Measurements from ENCODE around the gene ST6GALNAC3. TPM values are rescaled to one million over a fixed set of nuclear protein-coding genes. Genes with fewer than 3 reads are reported as not detected.

ST6GALNAC3 gene
- total RNA-seq, 2 donors from 2014 or later: 2.5 to 5.7 TPM

DNA sequence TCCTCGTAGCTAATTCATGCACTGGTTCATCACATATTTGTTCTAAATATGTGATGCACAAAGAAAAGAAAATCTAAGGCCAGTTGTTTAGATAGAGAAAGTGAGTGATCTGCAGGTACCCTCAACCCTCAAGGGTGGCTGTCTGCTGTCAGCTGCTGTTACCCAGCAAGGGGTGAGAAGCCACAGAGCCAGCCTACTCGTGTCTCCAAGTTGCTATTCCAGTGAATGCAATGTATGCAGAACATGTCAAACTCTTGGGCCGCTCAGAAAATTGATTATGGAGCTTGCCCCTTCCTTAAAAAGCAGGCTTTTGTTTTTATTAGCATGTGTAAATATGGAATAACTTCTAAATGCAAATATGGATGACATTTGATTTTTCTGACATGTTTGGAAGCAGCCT, 456.4 kb downstream of the ST6GALNAC3 start:
- H3K27me3 ChIP-seq: no peaks in the 10 kb centered on the region
- no peaks in the 10 kb centered on the region for H3K9me3 ChIP-seq
- DNase-seq: no peak
- no peaks in the 10 kb centered on the region for H3K36me3 ChIP-seq
- no peaks in the 10 kb centered on the region for H3K4me1 ChIP-seq
- TF ChIP-seq, protein P1, sequence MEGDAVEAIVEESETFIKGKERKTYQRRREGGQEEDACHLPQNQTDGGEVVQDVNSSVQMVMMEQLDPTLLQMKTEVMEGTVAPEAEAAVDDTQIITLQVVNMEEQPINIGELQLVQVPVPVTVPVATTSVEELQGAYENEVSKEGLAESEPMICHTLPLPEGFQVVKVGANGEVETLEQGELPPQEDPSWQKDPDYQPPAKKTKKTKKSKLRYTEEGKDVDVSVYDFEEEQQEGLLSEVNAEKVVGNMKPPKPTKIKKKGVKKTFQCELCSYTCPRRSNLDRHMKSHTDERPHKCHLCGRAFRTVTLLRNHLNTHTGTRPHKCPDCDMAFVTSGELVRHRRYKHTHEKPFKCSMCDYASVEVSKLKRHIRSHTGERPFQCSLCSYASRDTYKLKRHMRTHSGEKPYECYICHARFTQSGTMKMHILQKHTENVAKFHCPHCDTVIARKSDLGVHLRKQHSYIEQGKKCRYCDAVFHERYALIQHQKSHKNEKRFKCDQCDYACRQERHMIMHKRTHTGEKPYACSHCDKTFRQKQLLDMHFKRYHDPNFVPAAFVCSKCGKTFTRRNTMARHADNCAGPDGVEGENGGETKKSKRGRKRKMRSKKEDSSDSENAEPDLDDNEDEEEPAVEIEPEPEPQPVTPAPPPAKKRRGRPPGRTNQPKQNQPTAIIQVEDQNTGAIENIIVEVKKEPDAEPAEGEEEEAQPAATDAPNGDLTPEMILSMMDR (IDR thresholded peaks at IDR 0.05): no peak
- no peak overlapping the region for H3K9ac ChIP-seq (ENCODE audit: low read depth in 2 of 2, low read length in 2 of 2)
- no peak overlapping the region for H3K27ac ChIP-seq
- intact Hi-C loops (cut with DNase I): no loop called here
- no peak overlapping the region for H3K4me3 ChIP-seq

DNA sequence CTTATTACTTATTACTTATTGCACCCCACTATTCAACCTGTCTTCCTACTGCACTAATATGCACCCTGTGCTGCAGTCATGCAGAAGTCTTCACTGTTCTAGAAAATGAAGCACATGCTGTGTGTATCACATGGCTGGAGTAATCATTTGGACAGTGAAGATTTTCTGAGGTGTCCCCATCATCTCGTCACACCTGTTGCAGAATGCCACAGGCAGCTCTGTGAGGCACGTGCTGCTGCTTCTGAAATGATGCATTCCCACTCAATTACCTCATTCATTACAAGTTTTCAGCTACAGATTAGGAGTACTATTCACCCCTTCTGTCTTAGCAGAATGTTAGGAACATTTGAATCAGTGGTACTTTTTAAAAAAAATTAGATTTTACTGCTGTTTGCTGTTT, 467.1 kb downstream of the ST6GALNAC3 start:
- intact Hi-C loops (cut with DNase I): loop anchor here (10.0 kb wide), 1 partner anchor 63 kb away; no protein-coding TSS in a partner anchor
- Histone ChIP-seq H3K4me3 (no peak overlapping the region), H3K9ac (ENCODE audit: low read depth in 2 of 2, low read length in 2 of 2) (no peak overlapping the region), H3K36me3 (no peaks in the 10 kb centered on the region), H3K27ac (no peak overlapping the region), H3K4me1 (no peaks in the 10 kb centered on the region), H3K9me3 (no peaks in the 10 kb centered on the region), H3K27me3 (no peaks in the 10 kb centered on the region)
- TF ChIP-seq, protein P1 (IDR thresholded peaks at IDR 0.05): no peak
- no peak for DNase-seq

DNA sequence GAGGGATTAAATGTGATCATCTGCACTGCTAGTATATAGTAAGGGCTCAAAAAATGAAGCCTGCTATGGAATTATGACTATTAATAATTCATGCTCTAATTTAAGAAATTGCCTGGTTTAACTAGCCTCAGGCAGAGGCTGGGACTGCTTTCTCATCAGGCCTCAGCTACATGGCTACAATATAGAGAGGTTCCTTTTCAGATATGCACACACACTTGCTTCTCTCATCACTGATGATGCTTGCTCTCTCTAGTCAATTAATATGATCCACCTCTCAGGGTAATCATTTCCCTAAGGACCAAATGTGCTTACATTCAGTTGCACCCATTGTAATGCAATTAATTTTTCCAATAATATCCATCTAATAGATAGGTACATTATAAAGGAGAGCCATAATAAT, 467.8 kb downstream of the ST6GALNAC3 start:
- no peak overlapping the region for H3K4me3 ChIP-seq
- no peak overlapping the region for H3K9ac ChIP-seq (ENCODE audit: low read depth in 2 of 2, low read length in 2 of 2)
- H3K27ac ChIP-seq: no peak overlapping the region
- intact Hi-C loops (cut with DNase I): loop anchor here (10.0 kb wide), 1 partner anchor 62 kb away; no protein-coding TSS in a partner anchor
- H3K4me1 ChIP-seq: no peaks in the 10 kb centered on the region
- DNase-seq: no peak
- H3K27me3 ChIP-seq: no peaks in the 10 kb centered on the region
- H3K9me3 ChIP-seq: no peaks in the 10 kb centered on the region
- no peaks in the 10 kb centered on the region for H3K36me3 ChIP-seq
- TF ChIP-seq, protein P1 (IDR thresholded peaks at IDR 0.05): no peak

DNA sequence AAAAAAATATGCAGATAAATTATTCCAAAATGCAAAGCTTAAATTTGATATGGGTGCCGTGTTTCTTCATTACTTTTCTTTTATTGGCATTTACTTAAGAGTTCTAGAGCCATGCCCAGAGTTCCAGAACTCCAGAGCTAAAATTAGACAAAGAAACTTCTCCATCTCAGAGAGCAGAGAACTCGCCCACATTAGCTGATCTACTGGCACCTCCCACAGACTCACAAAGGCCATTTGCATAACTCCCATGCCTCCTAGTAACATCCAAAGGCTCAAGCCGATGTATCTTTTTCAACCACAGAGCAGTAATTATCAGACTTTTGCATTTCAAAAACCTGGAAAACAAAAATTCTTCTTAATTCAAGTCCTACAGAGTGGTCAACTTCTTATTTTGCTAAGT, 468.9 kb downstream of the ST6GALNAC3 start:
- H3K9ac ChIP-seq (ENCODE audit: low read depth in 2 of 2, low read length in 2 of 2): no peak overlapping the region
- intact Hi-C loops (cut with DNase I): loop anchor here (10.0 kb wide), 1 partner anchor 61 kb away; no protein-coding TSS in a partner anchor
- H3K36me3 ChIP-seq: no peaks in the 10 kb centered on the region
- H3K27me3 ChIP-seq: no peaks in the 10 kb centered on the region
- TF ChIP-seq, protein P1 (IDR thresholded peaks at IDR 0.05): no peak
- no peaks in the 10 kb centered on the region for H3K9me3 ChIP-seq
- no peak overlapping the region for H3K27ac ChIP-seq
- DNase-seq: no peak
- H3K4me3 ChIP-seq: no peak overlapping the region
- H3K4me1 ChIP-seq: no peaks in the 10 kb centered on the region

DNA sequence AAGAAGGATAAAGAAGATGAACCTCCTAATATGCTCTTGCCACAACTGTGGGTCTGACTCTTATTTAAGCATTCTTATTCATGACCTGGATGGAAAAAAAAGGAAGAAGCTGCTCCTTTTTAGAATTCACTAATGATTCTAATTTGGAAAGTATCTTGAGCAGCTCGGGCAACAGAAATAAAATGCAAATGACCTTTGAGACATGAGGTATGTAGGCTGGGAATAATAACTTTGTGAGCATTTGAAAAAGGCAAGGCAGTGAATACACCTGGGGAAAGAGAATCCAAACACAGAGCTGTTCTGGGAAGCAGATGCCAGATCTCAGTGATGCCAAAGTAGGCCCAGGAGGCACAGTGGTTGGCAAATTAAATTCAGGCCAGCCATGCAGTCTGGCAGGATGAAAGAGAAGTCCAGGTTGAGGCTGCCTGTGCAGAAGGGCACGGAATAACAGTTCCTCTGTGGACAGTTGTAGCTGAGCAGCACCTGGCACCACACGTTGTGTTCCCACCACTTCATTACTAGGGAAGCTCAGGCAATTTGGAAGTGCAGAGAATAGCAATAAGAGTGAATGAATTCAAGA, 471.9 kb downstream of the ST6GALNAC3 start:
- Histone ChIP-seq H3K9me3 (no peaks in the 10 kb centered on the region), H3K9ac (ENCODE audit: low read depth in 2 of 2, low read length in 2 of 2) (no peak overlapping the region), H3K36me3 (no peaks in the 10 kb centered on the region), H3K4me1 (no peaks in the 10 kb centered on the region), H3K27me3 (no peaks in the 10 kb centered on the region), H3K4me3 (no peak overlapping the region), H3K27ac (no peak overlapping the region)
- DNase-seq: no peak
- intact Hi-C loops (cut with DNase I): loop anchor here (10.0 kb wide), 1 partner anchor 58 kb away; no protein-coding TSS in a partner anchor
- TF ChIP-seq, protein P1 (IDR thresholded peaks at IDR 0.05): no peak

Measured in colonic mucosa (tissue), 4 donors.